OCI-LY1 (cell line): ENCODE data around the gene KRTAP10-3.

Source experiments
- H2AFZ ChIP-seq: fragments of 200-600 bp; sonication (generic), shearing (Covaris generic); 2 replicates; pipeline ENCODE4 v1.6.0; 2014; ENCODE audit warnings: antibody characterized with exemption, mild to moderate bottlenecking, low read length
- H3F3A ChIP-seq: fragments of 200-600 bp; sonication (generic), shearing (Covaris generic); 2 replicates; pipeline ENCODE4 v1.6.0; 2014; ENCODE audit warnings: mild to moderate bottlenecking, antibody characterized with exemption, low read length, moderate library complexity; ENCODE audit not compliant: insufficient read depth
- H3K27ac ChIP-seq: fragments of 200-600 bp; sonication (generic); 2 replicates; pipeline ENCODE4 v1.5.1; 2014; ENCODE audit warnings: low read length, mixed run types, mild to moderate bottlenecking, low read depth; ENCODE audit not compliant: poor library complexity, severe bottlenecking
- H3K27me3 ChIP-seq: fragments of 200-600 bp; sonication (generic); 2 replicates; pipeline ENCODE4 v1.6.0; 2014; ENCODE audit warnings: antibody characterized with exemption, mild to moderate bottlenecking, low read length, moderate library complexity; ENCODE audit not compliant: insufficient read depth
- H3K36me3 ChIP-seq: fragments of 200-600 bp; sonication (generic); 2 replicates; pipeline ENCODE4 v1.6.1; 2014; ENCODE audit warnings: mild to moderate bottlenecking, antibody characterized with exemption, low read length, moderate library complexity, mixed read lengths; ENCODE audit not compliant: insufficient read depth
- H3K4me1 ChIP-seq: fragments of 200-600 bp; sonication (generic); 2 replicates; pipeline ENCODE4 v1.5.1; 2014; ENCODE audit warnings: mild to moderate bottlenecking, low read length, moderate library complexity; ENCODE audit not compliant: insufficient read depth, severe bottlenecking
- H3K4me2 ChIP-seq: fragments of 200-600 bp; sonication (generic), shearing (Covaris generic); 2 replicates; pipeline ENCODE4 v1.6.1; 2014; ENCODE audit warnings: low read length
- H3K4me3 ChIP-seq: fragments of 200-600 bp; sonication (generic); 2 replicates; pipeline ENCODE4 v1.5.1; 2014; ENCODE audit warnings: low read length, low read depth, mild to moderate bottlenecking, mixed read lengths; ENCODE audit not compliant: poor library complexity, severe bottlenecking
- H3K79me2 ChIP-seq: fragments of 200-600 bp; shearing (Covaris generic); 2 replicates; pipeline ENCODE4 v1.6.1; 2016; ENCODE audit warnings: mixed run types, low read length, mixed read lengths; ENCODE audit not compliant: insufficient read depth
- H3K9ac ChIP-seq: fragments of 200-600 bp; sonication (generic), shearing (Covaris generic); 2 replicates; pipeline ENCODE4 v1.6.1; 2014; ENCODE audit warnings: mild to moderate bottlenecking, low read length, mixed read lengths
- H3K9me2 ChIP-seq: fragments of 200-600 bp; sonication (generic), shearing (Covaris generic); 2 replicates; pipeline ENCODE4 v1.6.1; 2014; ENCODE audit warnings: low read depth, mild to moderate bottlenecking, low read length, mixed read lengths
- H3K9me3 ChIP-seq: fragments of 200-600 bp; shearing (Covaris generic); 2 replicates; pipeline ENCODE4 v1.6.1; 2014; ENCODE audit warnings: low read length, mixed read lengths
- H4K20me1 ChIP-seq: fragments of 200-600 bp; sonication (generic), shearing (Covaris generic); 2 replicates; pipeline ENCODE4 v1.6.0; 2016; ENCODE audit warnings: mild to moderate bottlenecking, low read length; ENCODE audit not compliant: insufficient read depth
- CTCF ChIP-seq: fragments of 200-600 bp; sonication (generic), shearing (Covaris generic); IDR thresholded peaks from 2 replicates; pipeline ENCODE4 v1.5.1; 2017; ENCODE audit warnings: mild to moderate bottlenecking, antibody characterized with exemption, low read length, moderate library complexity, mixed read lengths
- EZH2 ChIP-seq: fragments of 200-600 bp; sonication (generic), shearing (Covaris generic); IDR thresholded peaks from 2 replicates; pipeline ENCODE4 v1.8.0; 2017; ENCODE audit warnings: borderline replicate concordance, mixed run types, mild to moderate bottlenecking, antibody characterized with exemption, low read length, moderate library complexity, mixed read lengths

KRTAP10-3 gene

GRCh38 chr21:44518686-44519085, 39.9 kb downstream of the KRTAP10-3 start:
- H3K4me1 ChIP-seq = no peaks in the 10 kb centered on the region
- no peak for TF ChIP-seq EZH2
- H3K9me3 ChIP-seq = peaks cover 3% of the 10 kb centered on the region; the same call in 1 of the 2 replicates
- H2AFZ ChIP-seq = no peak overlapping the region
- H3K27ac ChIP-seq = no peak overlapping the region
- no peaks in the 10 kb centered on the region for H3K36me3 ChIP-seq
- no peaks in the 10 kb centered on the region for H3K79me2 ChIP-seq
- no peaks in the 10 kb centered on the region for H3K27me3 ChIP-seq
- H3K4me2 ChIP-seq = no peak overlapping the region
- H3K9ac ChIP-seq = no peak overlapping the region
- H4K20me1 ChIP-seq = no peaks in the 10 kb centered on the region
- H3K9me2 ChIP-seq = no peaks in the 10 kb centered on the region
- H3F3A ChIP-seq = no peaks in the 10 kb centered on the region
- no peak overlapping the region for H3K4me3 ChIP-seq

GRCh38 chr21:44517175-44517899, 41.3 kb downstream of the KRTAP10-3 start:
- Histone ChIP-seq H2AFZ (no peak overlapping the region), H3K79me2 (no peaks in the 10 kb centered on the region), H3K27me3 (no peaks in the 10 kb centered on the region), H3K4me1 (no peaks in the 10 kb centered on the region), H3K9me2 (no peaks in the 10 kb centered on the region), H3F3A (no peaks in the 10 kb centered on the region), H3K9ac (no peak overlapping the region), H4K20me1 (no peaks in the 10 kb centered on the region), H3K4me3 (no peak overlapping the region), H3K36me3 (no peaks in the 10 kb centered on the region), H3K9me3 (no peaks in the 10 kb centered on the region), H3K27ac (no peak overlapping the region), H3K4me2 (no peak overlapping the region)
- TF ChIP-seq CTCF = no peak
- no peak for TF ChIP-seq EZH2

GRCh38 chr21:44516828-44517174, 41.8 kb downstream of the KRTAP10-3 start:
- no peak overlapping the region for H3K9ac ChIP-seq
- H3K79me2 ChIP-seq = no peaks in the 10 kb centered on the region
- H3K4me2 ChIP-seq = no peak overlapping the region
- H3K36me3 ChIP-seq = no peaks in the 10 kb centered on the region
- H3K9me2 ChIP-seq = no peaks in the 10 kb centered on the region
- H3K27ac ChIP-seq = no peak overlapping the region
- no peak for TF ChIP-seq EZH2
- TF ChIP-seq CTCF = no peak
- no peak overlapping the region for H3K4me3 ChIP-seq
- no peaks in the 10 kb centered on the region for H3F3A ChIP-seq
- H4K20me1 ChIP-seq = no peaks in the 10 kb centered on the region
- no peaks in the 10 kb centered on the region for H3K4me1 ChIP-seq
- H2AFZ ChIP-seq = no peak overlapping the region
- no peaks in the 10 kb centered on the region for H3K9me3 ChIP-seq
- H3K27me3 ChIP-seq = no peaks in the 10 kb centered on the region

- TF ChIP-seq EZH2 (no peak), CTCF (no peak)
- H3K9ac ChIP-seq = no peak overlapping the region
- no peaks in the 10 kb centered on the region for H3K9me2 ChIP-seq
- no peaks in the 10 kb centered on the region for H3K79me2 ChIP-seq
- H3K27ac ChIP-seq = no peak overlapping the region
- H2AFZ ChIP-seq = no peak overlapping the region
- H3K36me3 ChIP-seq = no peaks in the 10 kb centered on the region
- no peaks in the 10 kb centered on the region for H3F3A ChIP-seq
- H3K27me3 ChIP-seq = no peaks in the 10 kb centered on the region
- H3K4me1 ChIP-seq = no peaks in the 10 kb centered on the region
- H3K4me2 ChIP-seq = no peak overlapping the region
- H4K20me1 ChIP-seq = no peaks in the 10 kb centered on the region
- no peak overlapping the region for H3K4me3 ChIP-seq
- no peaks in the 10 kb centered on the region for H3K9me3 ChIP-seq
Observed at GRCh38 chr21:44516342-44516741, 42.3 kb downstream of the KRTAP10-3 start.
